ENCODE results near the gene ALDH1A3.
A peak's percentile ranks its signal among the peaks of the same experiment; 100 is the strongest.

Gene ALDH1A3

GRCh38 chr15:100902436-100903167 is 23.0 kb downstream of the ALDH1A3 start:
- DNase-seq, result no peak

GRCh38 chr15:100903168-100903554 is 23.5 kb downstream of the ALDH1A3 start:
- no peak for DNase-seq

GRCh38 chr15:100905850-100906249 is 26.2 kb downstream of the ALDH1A3 start:
- no peak for DNase-seq

- DNase-seq, result no peak
These were observed 28.8 kb downstream of the ALDH1A3 start for GRCh38 chr15:100908466-100908865.

- DNase-seq, result no peak
These were observed 29.9 kb downstream of the ALDH1A3 start for GRCh38 chr15:100909565-100909964.

GRCh38 chr15:100909989-100910955 is 30.6 kb downstream of the ALDH1A3 start:
- no peak for DNase-seq

- DNase-seq, result no peak
These were observed 31.5 kb downstream of the ALDH1A3 start for GRCh38 chr15:100911086-100911485.

- no peak for DNase-seq
These were observed 34.3 kb downstream of the ALDH1A3 start for GRCh38 chr15:100913961-100914360.

GRCh38 chr15:100914876-100915275 is 35.2 kb downstream of the ALDH1A3 start:
- DNase-seq, result no peak

- peak; percentile 53 for DNase-seq
These were observed 38.5 kb downstream of the ALDH1A3 start for GRCh38 chr15:100918034-100918689.

GRCh38 chr15:100918690-100919480 is 39.3 kb downstream of the ALDH1A3 start, which contains the start of gene LRRK1:
Gene LRRK1 (plus strand): TSS chr15:100919357. CDS start chr15:100924633, 5,276 bp downstream.
- no peak for DNase-seq

GRCh38 chr15:100919481-100920405 is 40.1 kb downstream of the ALDH1A3 start:
- no peak for DNase-seq

GRCh38 chr15:100920516-100921135 is 41.0 kb downstream of the ALDH1A3 start:
- DNase-seq, result no peak

- DNase-seq, result no peak
These were observed 42.8 kb downstream of the ALDH1A3 start for GRCh38 chr15:100922192-100923040.

GRCh38 chr15:100923076-100923475 is 43.4 kb downstream of the ALDH1A3 start:
- no peak for DNase-seq

GRCh38 chr15:100923902-100924301 is 44.3 kb downstream of the ALDH1A3 start:
- no peak for DNase-seq

GRCh38 chr15:100924436-100924835 is 44.8 kb downstream of the ALDH1A3 start:
- DNase-seq, result no peak

GRCh38 chr15:100925480-100925879 is 45.8 kb downstream of the ALDH1A3 start:
- DNase-seq, result no peak

- DNase-seq, result no peak
These were observed 46.6 kb downstream of the ALDH1A3 start for GRCh38 chr15:100926258-100926657.
